Stimulated activated CD8-positive, alpha-beta memory T cell treated with anti-CD3 and anti-CD28 coated beads, Interleukin-15, amount 100 ng/mL, for 4 hours (primary cell): ENCODE data around the gene BLMH.
"Not testable (repeated sequence)": the region's sequence is repeated elsewhere in the genome, so short reads cannot be mapped to it uniquely, and the experiment has no call there.

Experiments used
- DNase-seq, 2 donors: peaks; one replicate each; pipeline ENCODE4 v3.0.0-alpha.2; 2020; ENCODE audit warnings: low read depth in 2 of 2

The BLMH gene

DNA sequence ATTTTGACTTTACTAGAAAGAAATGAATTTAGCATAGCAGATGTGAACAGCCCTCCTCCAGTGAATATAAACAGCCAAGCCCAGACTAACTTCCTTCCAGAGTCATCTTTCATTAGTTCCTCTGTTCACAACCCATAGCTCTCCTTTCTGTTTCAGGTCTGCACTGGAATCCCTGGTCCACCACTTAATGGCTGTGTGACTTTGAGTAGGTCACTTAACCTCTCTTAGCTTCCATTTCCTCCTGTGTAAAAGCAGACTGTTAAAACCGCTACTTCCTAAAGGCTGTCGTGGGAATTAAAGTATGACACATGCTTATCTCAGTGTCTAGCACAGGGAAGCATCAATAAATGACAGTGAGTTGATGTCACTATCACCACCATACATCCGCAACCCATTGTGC, 63.7 kb downstream of the BLMH start:
- no peak for DNase-seq

- DNase-seq = no peak
These were observed 64.9 kb downstream of the BLMH start for GRCh38 chr17:30226878-30227277.

GRCh38 chr17:30225919-30226553, 65.7 kb downstream of the BLMH start:
- no peak for DNase-seq

- DNase-seq = no peak
These were observed 66.6 kb downstream of the BLMH start for GRCh38 chr17:30225112-30225511.

DNA sequence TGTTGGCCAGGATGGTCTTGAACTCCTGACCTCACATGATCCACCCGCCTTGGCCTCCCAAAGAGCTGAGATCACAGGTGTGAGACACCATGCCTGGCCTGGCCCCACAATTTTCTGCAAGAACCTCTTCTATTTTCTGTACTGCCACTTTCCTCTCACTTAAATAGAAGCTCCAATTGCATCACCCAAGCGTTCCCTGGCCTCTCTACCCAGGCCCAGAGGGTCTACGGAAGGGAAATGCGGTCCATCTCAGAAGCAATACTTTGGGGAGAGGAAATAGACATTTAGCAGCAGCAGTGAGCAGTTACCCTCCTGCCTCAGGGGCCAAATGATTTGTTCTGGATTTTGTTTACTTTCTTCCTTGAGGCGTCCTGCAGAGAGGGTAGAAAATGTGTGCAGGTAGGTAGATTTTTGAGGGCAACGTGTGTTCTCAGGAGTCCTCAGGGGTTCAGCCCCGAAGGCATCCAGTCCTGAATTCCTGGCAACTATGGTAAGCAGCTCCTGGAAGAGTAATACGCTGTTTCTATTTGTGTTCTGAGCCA, 67.3 kb downstream of the BLMH start:
- no peak for DNase-seq

- no peak for DNase-seq
These were observed 69.0 kb downstream of the BLMH start for GRCh38 chr17:30222721-30223175.

DNA sequence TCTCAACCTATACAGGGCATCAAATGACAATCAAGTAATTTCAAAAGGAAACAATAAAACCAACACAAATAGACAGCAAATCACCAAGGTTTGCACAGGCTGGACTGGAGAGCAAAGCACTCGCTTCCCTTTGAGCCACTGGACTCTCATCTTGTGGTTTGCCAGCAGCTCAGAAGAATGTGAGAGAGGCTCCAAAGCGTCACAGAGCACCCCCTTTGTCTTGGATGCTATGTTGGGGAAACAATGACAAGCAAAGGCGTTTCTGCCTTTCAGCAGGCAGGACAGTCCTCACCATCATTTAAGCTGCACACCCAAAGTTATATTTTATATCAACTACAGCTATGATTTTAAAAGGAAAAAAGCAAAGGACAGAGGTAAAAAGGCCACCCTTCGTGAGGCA, 69.5 kb downstream of the BLMH start:
- DNase-seq = no peak

DNA sequence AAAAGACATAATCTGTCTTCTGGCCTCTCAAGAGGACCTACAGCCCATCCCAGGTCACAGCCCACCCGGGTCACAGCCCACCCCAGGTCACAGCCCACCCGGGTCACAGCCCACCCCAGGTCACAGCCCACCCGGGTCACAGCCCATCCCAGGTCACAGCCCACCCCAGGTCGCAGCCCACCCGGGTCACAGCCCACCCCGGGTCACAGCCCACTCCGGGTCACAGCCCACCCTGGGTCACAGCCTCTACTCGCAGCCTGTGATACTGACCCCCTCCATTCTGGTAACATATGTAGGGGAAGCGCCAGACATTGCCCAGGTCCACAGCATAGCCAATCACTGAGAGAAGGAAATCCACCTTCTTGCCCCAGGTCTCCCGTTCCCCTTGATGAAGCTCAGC, 70.4 kb downstream of the BLMH start:
- DNase-seq = no peak

DNA sequence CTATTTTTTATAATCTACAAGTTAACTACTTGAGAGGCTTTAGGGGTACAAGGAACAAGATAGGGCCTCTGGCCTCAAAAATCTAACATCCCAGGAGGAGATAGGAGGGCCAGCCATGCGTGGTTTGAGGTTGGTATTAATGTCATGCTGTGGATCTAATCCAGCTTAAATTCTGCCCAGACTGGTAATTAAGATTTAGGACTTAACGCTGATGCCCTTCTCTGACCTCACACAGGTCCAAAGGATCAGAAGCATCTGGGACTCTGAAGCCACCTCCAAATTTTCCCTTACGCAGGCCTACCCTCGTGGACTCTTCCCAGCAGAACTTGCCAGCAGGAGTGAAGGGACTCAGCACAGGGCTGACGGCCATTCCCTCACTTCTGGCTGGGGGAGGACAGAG, 71.3 kb downstream of the BLMH start:
- DNase-seq = no peak

- no peak for DNase-seq
These were observed 71.9 kb downstream of the BLMH start for GRCh38 chr17:30219833-30220232.

GRCh38 chr17:30219315-30219714, 72.4 kb downstream of the BLMH start:
- no peak for DNase-seq

DNA sequence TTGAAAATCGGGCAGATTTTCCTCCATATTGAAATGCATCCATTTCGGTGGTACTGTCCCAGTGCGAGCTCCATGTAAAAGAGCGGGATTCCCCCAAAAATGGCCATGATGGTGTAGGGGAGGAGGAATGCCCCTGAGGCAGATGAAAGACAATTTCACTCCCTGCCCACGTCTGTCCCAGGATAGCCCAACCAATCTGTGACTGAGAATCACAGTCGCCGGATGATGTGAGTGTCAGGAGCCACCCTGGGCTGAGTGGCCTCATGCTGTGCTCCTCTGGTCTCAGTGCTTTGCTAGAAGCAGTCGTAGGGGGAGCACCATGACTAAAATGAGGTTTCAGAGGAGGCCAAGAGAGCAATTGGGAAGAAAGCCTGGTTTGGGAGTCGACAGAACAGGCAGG, 72.9 kb downstream of the BLMH start:
- no peak for DNase-seq

DNA sequence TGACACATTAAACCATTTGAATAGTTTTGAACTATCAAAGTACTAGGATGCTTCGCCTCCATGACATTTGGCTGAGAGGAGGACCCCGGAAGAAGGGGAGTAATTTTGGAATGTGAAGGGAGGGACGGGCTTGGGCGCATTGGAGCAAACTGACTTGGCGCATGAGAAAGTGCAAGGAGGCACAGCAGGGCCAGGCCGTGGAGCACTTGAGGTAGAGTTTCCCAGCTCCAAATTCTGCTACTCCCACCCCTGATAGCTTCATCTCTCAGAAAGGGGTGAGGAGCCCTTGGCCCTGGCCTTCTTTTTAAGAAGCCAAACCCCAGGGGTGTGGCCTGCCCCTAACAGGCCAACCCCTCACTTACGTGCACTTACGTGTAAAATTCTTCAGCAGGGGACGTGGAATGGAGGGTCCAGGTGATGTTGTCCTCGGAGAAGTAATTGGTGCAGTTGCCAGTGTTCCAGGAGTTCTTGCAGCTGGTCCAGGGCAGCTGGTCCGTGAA, 73.9 kb downstream of the BLMH start:
- DNase-seq = no peak

DNA sequence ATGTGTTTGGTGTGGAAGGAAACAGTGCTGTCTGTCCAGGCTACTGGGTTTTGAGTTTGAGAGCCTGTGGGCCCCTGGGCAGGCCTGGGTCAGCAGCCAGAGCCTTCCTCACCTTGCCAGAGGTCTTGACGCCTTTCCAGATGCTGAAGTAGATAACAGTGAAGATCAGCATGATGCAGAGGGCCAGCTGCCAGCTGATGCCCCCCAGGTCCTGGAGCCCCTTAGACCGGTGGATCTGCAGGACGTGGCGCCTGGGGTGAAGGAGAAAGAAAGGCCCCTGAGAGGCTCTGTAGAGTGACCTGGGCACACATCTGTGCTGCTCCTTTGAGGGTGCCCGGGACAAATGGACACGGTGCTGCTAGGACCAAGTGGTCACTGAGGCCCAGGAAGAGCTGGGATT, 74.7 kb downstream of the BLMH start:
- DNase-seq = no peak

DNA sequence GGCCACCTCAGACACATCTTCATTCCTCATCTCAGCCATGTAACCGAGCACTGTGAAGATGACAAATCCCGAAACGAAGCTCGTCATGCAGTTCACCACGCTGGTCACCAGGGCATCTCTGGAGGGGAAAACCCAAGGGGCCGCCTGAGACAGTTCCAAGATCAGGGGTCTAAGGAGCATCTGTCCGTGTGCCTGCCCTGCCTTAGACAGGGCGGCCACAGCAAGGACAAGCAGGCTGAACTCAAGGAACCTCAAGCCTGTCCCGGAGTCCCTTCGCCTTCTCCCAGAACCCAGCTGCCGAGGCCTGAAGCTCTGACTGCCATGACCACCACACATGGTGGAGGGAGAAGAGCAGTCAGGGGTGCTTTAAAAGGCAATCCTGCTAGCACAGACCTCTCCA, 79.0 kb downstream of the BLMH start:
- DNase-seq = no peak

DNA sequence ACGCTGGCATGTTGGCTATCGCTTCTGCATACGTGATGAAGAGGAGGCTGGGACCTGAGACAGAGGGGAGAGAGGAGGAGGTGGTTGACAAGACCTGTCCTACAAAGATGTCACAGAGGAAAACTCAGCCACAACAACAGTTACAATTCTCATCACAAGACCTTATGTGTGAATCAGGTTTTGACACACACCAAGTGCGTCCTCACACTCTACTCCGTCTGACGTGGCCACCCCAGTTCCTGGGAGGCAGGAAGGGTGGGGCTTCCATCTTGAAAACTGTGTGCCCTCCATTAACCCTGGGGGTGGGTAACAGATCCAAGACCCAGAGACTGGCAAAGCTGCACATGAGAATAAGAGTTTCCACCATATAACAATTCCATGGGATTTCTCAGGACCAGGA, 80.4 kb downstream of the BLMH start:
- no peak for DNase-seq

- DNase-seq = no peak
These were observed 80.8 kb downstream of the BLMH start for GRCh38 chr17:30210901-30211300.

DNA sequence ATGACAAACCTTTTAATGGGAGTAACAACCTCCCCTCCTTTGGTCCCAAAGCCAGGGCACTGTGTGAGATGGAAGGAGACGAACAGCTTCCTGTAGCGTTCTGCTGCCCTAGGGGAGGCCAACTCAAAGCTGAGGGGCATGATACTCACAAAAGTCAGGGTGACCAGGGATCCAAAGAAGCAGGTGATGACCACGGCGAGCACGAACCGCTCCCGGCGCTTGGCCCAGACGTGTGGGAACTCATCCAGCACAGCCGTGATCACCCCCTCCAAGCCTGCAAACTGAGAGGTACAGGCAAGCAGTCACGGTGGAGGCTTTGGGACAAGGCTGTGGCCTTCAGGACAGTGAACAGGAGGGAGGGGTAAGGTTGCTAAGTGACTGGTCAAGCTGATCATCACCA, 81.4 kb downstream of the BLMH start:
- DNase-seq = no peak

- DNase-seq = no peak
These were observed 81.8 kb downstream of the BLMH start for GRCh38 chr17:30209930-30210329.

DNA sequence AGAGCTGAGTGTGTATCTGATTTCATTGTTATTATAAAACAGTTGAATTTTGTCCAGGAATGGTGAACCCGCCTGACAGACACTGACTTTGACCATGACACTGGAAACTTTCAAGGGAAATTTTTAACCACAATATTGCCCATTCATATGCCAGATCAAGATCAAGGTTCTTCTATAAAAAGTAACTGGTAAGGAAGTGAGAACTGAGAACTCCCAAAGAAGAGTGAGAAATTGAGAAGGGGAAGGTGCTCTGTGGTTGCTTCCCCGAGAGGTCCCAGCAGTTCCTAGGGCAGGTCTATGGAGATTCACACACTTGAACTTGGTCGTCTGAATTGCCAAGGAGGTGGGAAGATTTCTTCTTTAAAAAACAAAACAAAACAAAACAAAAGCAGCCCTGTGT, 83.5 kb downstream of the BLMH start:
- no peak for DNase-seq

GRCh38 chr17:30207655-30208054, 84.1 kb downstream of the BLMH start:
- no peak for DNase-seq

GRCh38 chr17:30203471-30203981, 88.2 kb downstream of the BLMH start:
- DNase-seq = no peak

- DNase-seq = not testable (repeated sequence)
These were observed 91.1 kb downstream of the BLMH start for GRCh38 chr17:30200656-30201055.

- DNase-seq = no peak
These were observed 91.6 kb downstream of the BLMH start for GRCh38 chr17:30200106-30200505.
